LNCAP (cell line): ENCODE results near the gene ARAP2.

Experiments
- CTCF ChIP-seq: fragments of 450-650 bp; IDR thresholded peaks from 2 replicates; pipeline ENCODE4 v1.5.1; 2017; ENCODE audit warnings: mild to moderate bottlenecking

The ARAP2 gene

GRCh38 chr4:36054694-36055422 is 189.5 kb downstream of the ARAP2 start:
- no peak for TF ChIP-seq CTCF

GRCh38 chr4:36053930-36054329 is 190.4 kb downstream of the ARAP2 start:
- no peak for TF ChIP-seq CTCF

- TF ChIP-seq CTCF = no peak
Observed at GRCh38 chr4:36051634-36052033, 192.7 kb downstream of the ARAP2 start.

GRCh38 chr4:36046026-36046425 is 198.3 kb downstream of the ARAP2 start:
- no peak for TF ChIP-seq CTCF

GRCh38 chr4:36043901-36044300 is 200.4 kb downstream of the ARAP2 start:
- TF ChIP-seq CTCF = no peak

- no peak for TF ChIP-seq CTCF
Observed at GRCh38 chr4:36043241-36043640, 201.1 kb downstream of the ARAP2 start.

- no peak for TF ChIP-seq CTCF
Observed at GRCh38 chr4:36042122-36042970, 202.0 kb downstream of the ARAP2 start.
